Loucy (cell line): ENCODE data around the gene LAMTOR4.

ENCODE experiments used
- H2AFZ ChIP-seq: fragments of 200-600 bp; sonication (generic); 2 replicates; pipeline ENCODE4 v1.6.0; 2016; ENCODE audit warnings: antibody characterized with exemption, mild to moderate bottlenecking, low read length, moderate library complexity
- H3F3A ChIP-seq: fragments of 200-600 bp; 2 replicates; pipeline ENCODE4 v1.6.0; 2016; ENCODE audit warnings: antibody characterized with exemption, low read depth, mild to moderate bottlenecking
- H3K27me3 ChIP-seq: fragments of 200-600 bp; sonication (generic); 2 replicates; pipeline ENCODE4 v1.6.1; 2014; ENCODE audit warnings: low read length, mild to moderate bottlenecking; ENCODE audit not compliant: insufficient read depth, poor library complexity, severe bottlenecking
- H3K36me3 ChIP-seq: fragments of 200-600 bp; sonication (generic); 2 replicates; pipeline ENCODE4 v1.6.1; 2016; ENCODE audit warnings: low read length; ENCODE audit not compliant: insufficient read depth
- H3K4me1 ChIP-seq: fragments of 200-600 bp; sonication (generic); 2 replicates; pipeline ENCODE4 v1.5.1; 2014; ENCODE audit warnings: low read length, mild to moderate bottlenecking; ENCODE audit not compliant: insufficient read depth, poor library complexity, severe bottlenecking
- H3K4me2 ChIP-seq: fragments of 200-600 bp; sonication (generic); 2 replicates; pipeline ENCODE4 v1.6.0; 2014; ENCODE audit warnings: antibody characterized with exemption, low read length, low read depth, mild to moderate bottlenecking; ENCODE audit not compliant: poor library complexity, severe bottlenecking
- H3K4me3 ChIP-seq: fragments of 200-600 bp; sonication (generic); 2 replicates; pipeline ENCODE4 v1.5.1; 2014; ENCODE audit warnings: low read length, mild to moderate bottlenecking, mixed read lengths; ENCODE audit not compliant: poor library complexity, severe bottlenecking
- H3K79me2 ChIP-seq: fragments of 200-600 bp; sonication (generic); 2 replicates; pipeline ENCODE4 v1.6.1; 2014; ENCODE audit warnings: low read length; ENCODE audit not compliant: insufficient read depth
- H3K9ac ChIP-seq: fragments of 200-600 bp; sonication (generic); 2 replicates; pipeline ENCODE4 v1.6.0; 2014; ENCODE audit warnings: mild to moderate bottlenecking, low read depth, low read length, moderate library complexity; ENCODE audit not compliant: poor library complexity, severe bottlenecking
- H3K9me2 ChIP-seq: fragments of 200-600 bp; sonication (generic); replicated peaks from 2 replicates; pipeline ENCODE4 v1.6.1; 2016; ENCODE audit warnings: low read depth, low read length, mixed read lengths
- H3K9me3 ChIP-seq: fragments of 200-600 bp; sonication (generic); 2 replicates; pipeline ENCODE4 v1.6.1; 2014; ENCODE audit warnings: mild to moderate bottlenecking, antibody characterized with exemption, low read length, low read depth; ENCODE audit not compliant: insufficient read depth
- H4K20me1 ChIP-seq: fragments of 200-600 bp; sonication (generic); 2 replicates; pipeline ENCODE4 v1.6.0; 2014; ENCODE audit warnings: antibody characterized with exemption, low read length, mild to moderate bottlenecking; ENCODE audit not compliant: insufficient read depth, poor library complexity, severe bottlenecking
- EZH2phosphoT487 ChIP-seq: fragments of 200-600 bp; IDR thresholded peaks from 2 replicates; pipeline ENCODE4 v1.6.1; 2018; ENCODE audit warnings: antibody characterized with exemption, mild to moderate bottlenecking, moderate library complexity, borderline replicate concordance
- TF ChIP-seq, protein P1 (sequence below): fragments of 200-600 bp; sonication (generic); conservative IDR thresholded peaks from 2 replicates; pipeline ENCODE4 v1.5.1; 2014; ENCODE audit warnings: mild to moderate bottlenecking, antibody characterized with exemption, low read length

LAMTOR4 gene

DNA sequence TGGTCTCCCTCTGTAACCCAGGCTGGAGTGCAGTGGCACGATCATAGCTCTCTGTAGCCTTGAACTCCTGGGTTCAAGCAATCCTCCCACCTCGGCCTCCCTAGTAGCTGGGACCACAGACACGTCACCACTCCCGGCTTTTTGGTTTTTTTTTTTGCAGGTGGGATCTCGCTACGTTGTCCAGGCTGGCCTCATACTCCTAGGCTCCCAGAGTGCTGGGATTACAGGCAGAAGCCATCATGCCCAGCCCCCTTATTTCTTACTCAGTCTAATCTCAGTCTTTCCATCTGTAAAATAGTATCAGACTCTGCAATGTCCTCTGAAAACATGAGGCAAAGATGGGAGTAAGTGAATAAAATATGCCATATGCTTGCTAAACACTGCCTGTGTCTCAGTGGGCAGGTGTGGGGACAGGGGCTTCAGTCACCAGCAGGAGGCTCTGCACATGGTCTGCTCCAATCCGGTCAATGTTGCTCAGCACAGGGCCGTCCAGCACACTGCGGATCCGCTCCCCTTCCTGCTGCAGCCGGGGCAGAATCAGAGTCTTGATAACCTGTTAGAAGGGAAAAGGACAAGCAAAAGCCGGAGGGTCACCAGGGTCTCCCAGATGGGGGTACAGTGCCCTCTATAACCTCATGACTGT lies 39.1 kb upstream of the LAMTOR4 start:
- H2AFZ ChIP-seq, result no peak overlapping the region
- no peaks in the 10 kb centered on the region for H3F3A ChIP-seq
- H3K9ac ChIP-seq, result no peak overlapping the region
- no peaks in the 10 kb centered on the region for H3K9me2 ChIP-seq
- H3K4me3 ChIP-seq, result no peak overlapping the region
- no peaks in the 10 kb centered on the region for H3K27me3 ChIP-seq
- H3K36me3 ChIP-seq, result peaks cover 19% of the 10 kb centered on the region; the same call in 1 of the 2 replicates
- TF ChIP-seq EZH2phosphoT487, result no peak
- TF ChIP-seq, protein P1, sequence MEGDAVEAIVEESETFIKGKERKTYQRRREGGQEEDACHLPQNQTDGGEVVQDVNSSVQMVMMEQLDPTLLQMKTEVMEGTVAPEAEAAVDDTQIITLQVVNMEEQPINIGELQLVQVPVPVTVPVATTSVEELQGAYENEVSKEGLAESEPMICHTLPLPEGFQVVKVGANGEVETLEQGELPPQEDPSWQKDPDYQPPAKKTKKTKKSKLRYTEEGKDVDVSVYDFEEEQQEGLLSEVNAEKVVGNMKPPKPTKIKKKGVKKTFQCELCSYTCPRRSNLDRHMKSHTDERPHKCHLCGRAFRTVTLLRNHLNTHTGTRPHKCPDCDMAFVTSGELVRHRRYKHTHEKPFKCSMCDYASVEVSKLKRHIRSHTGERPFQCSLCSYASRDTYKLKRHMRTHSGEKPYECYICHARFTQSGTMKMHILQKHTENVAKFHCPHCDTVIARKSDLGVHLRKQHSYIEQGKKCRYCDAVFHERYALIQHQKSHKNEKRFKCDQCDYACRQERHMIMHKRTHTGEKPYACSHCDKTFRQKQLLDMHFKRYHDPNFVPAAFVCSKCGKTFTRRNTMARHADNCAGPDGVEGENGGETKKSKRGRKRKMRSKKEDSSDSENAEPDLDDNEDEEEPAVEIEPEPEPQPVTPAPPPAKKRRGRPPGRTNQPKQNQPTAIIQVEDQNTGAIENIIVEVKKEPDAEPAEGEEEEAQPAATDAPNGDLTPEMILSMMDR, result peak; percentile 36; the same call in 1 of the 2 replicates
- no peak overlapping the region for H3K4me2 ChIP-seq
- no peaks in the 10 kb centered on the region for H3K9me3 ChIP-seq
- no peaks in the 10 kb centered on the region for H3K79me2 ChIP-seq
- H4K20me1 ChIP-seq, result no peaks in the 10 kb centered on the region
- H3K4me1 ChIP-seq, result no peaks in the 10 kb centered on the region

- Histone ChIP-seq H3K4me2 (no peak overlapping the region), H3K9ac (no peak overlapping the region)
- TF ChIP-seq EZH2phosphoT487, result no peak
- TF ChIP-seq, protein P1, result no peak
These were observed 37.6 kb upstream of the LAMTOR4 start for GRCh38 chr7:100111156-100111555.

DNA sequence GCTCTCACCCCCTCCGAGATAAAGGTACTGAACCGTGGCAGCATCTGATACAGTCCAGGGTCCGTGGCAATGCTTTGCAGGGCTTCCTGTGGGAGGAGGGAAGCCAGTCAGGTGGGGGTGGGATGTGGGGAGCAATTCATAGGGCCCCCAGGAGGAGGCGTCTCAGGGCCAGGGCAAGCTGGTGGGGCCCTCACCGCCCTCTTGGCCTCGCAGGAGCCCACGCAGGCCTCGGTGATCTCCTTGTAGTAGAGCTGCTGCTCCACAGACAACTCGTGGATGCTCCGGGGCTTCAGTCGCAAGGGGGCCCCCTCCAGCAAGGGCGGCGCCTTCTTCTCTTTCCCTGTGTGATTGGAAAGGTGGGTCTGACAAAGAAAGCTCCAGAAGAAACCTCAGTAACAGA lies 36.8 kb upstream of the LAMTOR4 start:
- Histone ChIP-seq H3F3A (no peaks in the 10 kb centered on the region), H3K4me3 (no peak overlapping the region), H3K79me2 (no peaks in the 10 kb centered on the region), H4K20me1 (no peaks in the 10 kb centered on the region), H3K4me1 (no peaks in the 10 kb centered on the region), H3K36me3 (peaks cover 15% of the 10 kb centered on the region; the same call in 1 of the 2 replicates), H3K4me2 (no peak overlapping the region), H3K27me3 (no peaks in the 10 kb centered on the region), H3K9ac (no peak overlapping the region), H2AFZ (no peak overlapping the region), H3K9me3 (no peaks in the 10 kb centered on the region), H3K9me2 (no peaks in the 10 kb centered on the region)
- TF ChIP-seq, protein P1, result no peak
- no peak for TF ChIP-seq EZH2phosphoT487

More at GRCh38 chr7:100111156-100111555, 37.6 kb upstream of the LAMTOR4 start:
- Histone ChIP-seq H3K4me3 (no peak overlapping the region), H3K79me2 (no peaks in the 10 kb centered on the region), H3F3A (no peaks in the 10 kb centered on the region), H3K9me3 (no peaks in the 10 kb centered on the region), H2AFZ (no peak overlapping the region), H3K4me1 (no peaks in the 10 kb centered on the region), H4K20me1 (no peaks in the 10 kb centered on the region), H3K27me3 (no peaks in the 10 kb centered on the region), H3K9me2 (no peaks in the 10 kb centered on the region), H3K36me3 (peaks cover 19% of the 10 kb centered on the region; the same call in 1 of the 2 replicates)
